ENCODE results near the gene GREB1.

GREB1 gene

DNA sequence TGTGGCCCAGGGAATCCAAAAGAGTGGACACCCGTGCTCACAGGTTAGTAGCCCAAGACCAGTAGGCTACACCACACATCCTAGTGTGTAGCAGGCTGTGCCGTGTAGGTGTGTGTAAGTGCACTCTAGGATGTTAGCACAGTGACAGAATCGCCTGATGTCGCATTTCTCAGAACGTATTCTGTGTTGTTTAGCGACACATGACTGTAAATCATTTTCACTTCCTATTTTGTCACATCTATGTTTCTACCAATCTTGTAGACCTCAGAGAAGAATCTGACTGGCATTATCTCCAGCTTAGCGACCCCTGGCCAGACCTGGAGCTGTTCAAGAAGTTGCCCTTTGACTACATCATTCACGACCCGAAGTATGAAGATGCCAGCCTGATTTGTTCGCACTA, 91.0 kb downstream of the GREB1 start:
- H2AFZ ChIP-seq (ENCODE audit: low read length) = no peak overlapping the region
- peaks cover 6% of the 10 kb centered on the region; the same call in 1 of the 2 replicates for H3K9me3 ChIP-seq (ENCODE audit: low read length)
- H3K27ac ChIP-seq (ENCODE audit: low read depth, low read length, poor library complexity, severe bottlenecking) = no peak overlapping the region
- H3K4me1 ChIP-seq (ENCODE audit: insufficient read depth, low read length, severe bottlenecking) = no peaks in the 10 kb centered on the region
- H3K9ac ChIP-seq (ENCODE audit: low read length) = no peak overlapping the region
- peaks cover 16% of the 10 kb centered on the region for H3K36me3 ChIP-seq (ENCODE audit: insufficient read depth, low read length)
- no peak overlapping the region for H3K4me3 ChIP-seq (ENCODE audit: low read depth, low read length, poor library complexity, severe bottlenecking)
- H3K79me2 ChIP-seq (ENCODE audit: insufficient read depth, low read length) = no peaks in the 10 kb centered on the region
- no peaks in the 10 kb centered on the region for H3F3A ChIP-seq (ENCODE audit: insufficient read depth, low read length)
- H3K4me2 ChIP-seq (ENCODE audit: low read length) = no peak overlapping the region
- no peaks in the 10 kb centered on the region; the same call in 1 of the 2 replicates for H3K27me3 ChIP-seq (ENCODE audit: insufficient read depth, low read length)
- no peaks in the 10 kb centered on the region for H4K20me1 ChIP-seq (ENCODE audit: insufficient read depth, low read length)
- TF ChIP-seq, protein P1, sequence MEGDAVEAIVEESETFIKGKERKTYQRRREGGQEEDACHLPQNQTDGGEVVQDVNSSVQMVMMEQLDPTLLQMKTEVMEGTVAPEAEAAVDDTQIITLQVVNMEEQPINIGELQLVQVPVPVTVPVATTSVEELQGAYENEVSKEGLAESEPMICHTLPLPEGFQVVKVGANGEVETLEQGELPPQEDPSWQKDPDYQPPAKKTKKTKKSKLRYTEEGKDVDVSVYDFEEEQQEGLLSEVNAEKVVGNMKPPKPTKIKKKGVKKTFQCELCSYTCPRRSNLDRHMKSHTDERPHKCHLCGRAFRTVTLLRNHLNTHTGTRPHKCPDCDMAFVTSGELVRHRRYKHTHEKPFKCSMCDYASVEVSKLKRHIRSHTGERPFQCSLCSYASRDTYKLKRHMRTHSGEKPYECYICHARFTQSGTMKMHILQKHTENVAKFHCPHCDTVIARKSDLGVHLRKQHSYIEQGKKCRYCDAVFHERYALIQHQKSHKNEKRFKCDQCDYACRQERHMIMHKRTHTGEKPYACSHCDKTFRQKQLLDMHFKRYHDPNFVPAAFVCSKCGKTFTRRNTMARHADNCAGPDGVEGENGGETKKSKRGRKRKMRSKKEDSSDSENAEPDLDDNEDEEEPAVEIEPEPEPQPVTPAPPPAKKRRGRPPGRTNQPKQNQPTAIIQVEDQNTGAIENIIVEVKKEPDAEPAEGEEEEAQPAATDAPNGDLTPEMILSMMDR (IDR thresholded peaks at IDR 0.05; ENCODE audit: low read length) = no peak
- no peak for TF ChIP-seq EZH2 (IDR thresholded peaks at IDR 0.05; ENCODE audit: borderline replicate concordance, low read length)
- no peaks in the 10 kb centered on the region for H3K9me2 ChIP-seq (ENCODE audit: low read depth, low read length)

DNA sequence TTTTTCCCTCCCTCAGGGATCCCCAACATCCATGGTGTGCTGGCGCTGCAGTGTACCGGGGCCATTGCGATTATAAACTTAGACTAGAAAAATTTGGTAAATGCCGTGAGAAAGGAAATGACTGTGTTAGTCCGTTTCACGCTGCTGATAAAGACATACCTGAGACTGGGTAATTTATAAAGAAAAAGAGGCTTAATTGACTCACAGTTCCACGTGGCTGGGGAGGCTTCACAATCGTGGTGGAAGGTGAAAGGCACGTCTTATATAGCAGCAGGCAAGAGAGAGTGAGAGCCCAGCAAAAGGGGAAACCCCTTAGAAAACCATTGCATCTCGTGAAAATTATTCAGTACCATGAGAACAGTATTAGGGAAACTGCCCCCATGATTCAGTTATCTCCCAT, 91.8 kb downstream of the GREB1 start:
- no peak overlapping the region for H2AFZ ChIP-seq (ENCODE audit: low read length)
- TF ChIP-seq, protein P1 (IDR thresholded peaks at IDR 0.05; ENCODE audit: low read length) = no peak
- TF ChIP-seq EZH2 (IDR thresholded peaks at IDR 0.05; ENCODE audit: borderline replicate concordance, low read length) = no peak
- no peak overlapping the region for H3K9ac ChIP-seq (ENCODE audit: low read length)
- H3K4me3 ChIP-seq (ENCODE audit: low read depth, low read length, poor library complexity, severe bottlenecking) = no peak overlapping the region
- H3K4me1 ChIP-seq (ENCODE audit: insufficient read depth, low read length, severe bottlenecking) = no peaks in the 10 kb centered on the region
- peaks cover 16% of the 10 kb centered on the region for H3K36me3 ChIP-seq (ENCODE audit: insufficient read depth, low read length)
- H3K4me2 ChIP-seq (ENCODE audit: low read length) = no peak overlapping the region
- H3K27me3 ChIP-seq (ENCODE audit: insufficient read depth, low read length) = no peaks in the 10 kb centered on the region; the same call in 1 of the 2 replicates
- H3F3A ChIP-seq (ENCODE audit: insufficient read depth, low read length) = no peaks in the 10 kb centered on the region
- no peaks in the 10 kb centered on the region for H3K79me2 ChIP-seq (ENCODE audit: insufficient read depth, low read length)
- H3K9me3 ChIP-seq (ENCODE audit: low read length) = peaks cover 6% of the 10 kb centered on the region; the same call in 1 of the 2 replicates
- no peaks in the 10 kb centered on the region for H3K9me2 ChIP-seq (ENCODE audit: low read depth, low read length)
- no peak overlapping the region for H3K27ac ChIP-seq (ENCODE audit: low read depth, low read length, poor library complexity, severe bottlenecking)
- no peaks in the 10 kb centered on the region for H4K20me1 ChIP-seq (ENCODE audit: insufficient read depth, low read length)

GRCh38 chr2:11628675-11629074, 94.8 kb downstream of the GREB1 start:
- Histone ChIP-seq H3F3A (ENCODE audit: insufficient read depth, low read length) (no peaks in the 10 kb centered on the region), H3K9ac (ENCODE audit: low read length) (no peak overlapping the region), H3K27ac (ENCODE audit: low read depth, low read length, poor library complexity, severe bottlenecking) (no peak overlapping the region), H3K79me2 (ENCODE audit: insufficient read depth, low read length) (no peaks in the 10 kb centered on the region), H3K27me3 (ENCODE audit: insufficient read depth, low read length) (no peaks in the 10 kb centered on the region; the same call in 1 of the 2 replicates), H3K9me3 (ENCODE audit: low read length) (peaks cover 6% of the 10 kb centered on the region; the same call in 1 of the 2 replicates), H4K20me1 (ENCODE audit: insufficient read depth, low read length) (no peaks in the 10 kb centered on the region), H2AFZ (ENCODE audit: low read length) (no peak overlapping the region), H3K4me1 (ENCODE audit: insufficient read depth, low read length, severe bottlenecking) (no peaks in the 10 kb centered on the region), H3K9me2 (ENCODE audit: low read depth, low read length) (no peaks in the 10 kb centered on the region), H3K4me2 (ENCODE audit: low read length) (no peak overlapping the region), H3K4me3 (ENCODE audit: low read depth, low read length, poor library complexity, severe bottlenecking) (no peak overlapping the region), H3K36me3 (ENCODE audit: insufficient read depth, low read length) (peaks cover 16% of the 10 kb centered on the region)
- TF ChIP-seq EZH2 (IDR thresholded peaks at IDR 0.05; ENCODE audit: borderline replicate concordance, low read length) = no peak
- TF ChIP-seq, protein P1 (IDR thresholded peaks at IDR 0.05; ENCODE audit: low read length) = no peak
